HepG2 (cell line): ENCODE results near the gene BIRC5. TPM values are rescaled to one million over a fixed set of nuclear protein-coding genes. Genes with fewer than 3 reads are reported as not detected.

Experiments used
- ATAC-seq: fragments of 200-7000 bp; cut with Tn5 transposase; 3 replicates; pipeline ENCODE4 v1.9.1; 2020; ENCODE audit warnings: mild to moderate bottlenecking, moderate library complexity
- BruUV-seq: library from RNA; stranded (reverse); fragments of 400-500 nt; replicated peaks from 2 replicates; lab custom pipeline; 2021; lab: Mats Ljungman, UMichigan
- CTCF ChIA-PET: fragments of 300-600 bp; formaldehyde crosslinking; extraction: SDS; loops from one replicate; lab custom pipeline; 2021; ENCODE audit warnings: low total read pairs, inconsistent platforms, low intra/inter-chr PET ratio; lab: Yijun Ruan, JAX
- POLR2A ChIA-PET: fragments of 350-600 bp; sonication (Branson Sonifier 250); formaldehyde crosslinking; loops from one replicate; lab custom pipeline; 2020; ENCODE audit warnings: antibody characterized with exemption, inconsistent platforms; lab: Yijun Ruan, JAX
- DNase-seq: peaks from one replicate; pipeline ENCODE4 v3.0.0-alpha.2; 2015; ENCODE audit warnings: low spot score
- FAIRE-seq: peaks from 3 replicates; lab custom pipeline; 2011; peaks lifted over from hg19 to GRCh38; lab: Jason Lieb, UNC
- H2AFZ ChIP-seq: one replicate; pipeline ENCODE4 v1.6.1; 2011; ENCODE audit warnings: low read length, inconsistent platforms
- H3K27ac ChIP-seq: fragments of 300-600 bp; 3 replicates; pipeline ENCODE4 v1.8.0; 2011; ENCODE audit warnings: mixed run types, mild to moderate bottlenecking, mixed read lengths, low read length, inconsistent platforms; ENCODE audit not compliant: insufficient read depth; ENCODE audit errors: extremely low read length
- H3K27me3 ChIP-seq, 2 experiments: fragments of 200-600 bp in 1 of 2; 2 replicates in 1 of 2; 3 replicates in 1 of 2; pipeline versions ENCODE4 v1.6.0 to v1.8.0; 2011; ENCODE audit warnings: low read length in 2 of 2, mild to moderate bottlenecking in 2 of 2, moderate library complexity in 2 of 2, inconsistent platforms in 1 of 2; ENCODE audit not compliant: insufficient read depth in 2 of 2, control insufficient read depth in 1 of 2
- H3K36me3 ChIP-seq, 2 experiments: fragments of 200-600 bp in 1 of 2; replicated peaks in 1 of 2; 2 replicates in 1 of 2; 3 replicates in 1 of 2; pipeline versions ENCODE4 v1.5.1 to v1.8.0; 2011; ENCODE audit warnings: low read length in 2 of 2, inconsistent platforms in 1 of 2; ENCODE audit not compliant: insufficient read depth in 2 of 2, control insufficient read depth in 1 of 2
- H3K4me1 ChIP-seq: 2 replicates; pipeline ENCODE4 v1.5.1; 2012; ENCODE audit warnings: low read length, inconsistent platforms; ENCODE audit not compliant: insufficient read depth
- H3K4me2 ChIP-seq: 2 replicates; pipeline ENCODE4 v1.6.0; 2011; ENCODE audit warnings: low read depth, low read length, inconsistent platforms
- H3K4me3 ChIP-seq, 3 experiments: fragments of 200-600 bp in 1 of 3; sonication (generic), shearing (Covaris generic) in 1 of 3; replicated peaks in 1 of 3; 2 replicates each; pipeline ENCODE4 v1.5.1; 2011 to 2016; ENCODE audit warnings: low read length in 3 of 3, inconsistent platforms in 2 of 3, low read depth in 2 of 3, mild to moderate bottlenecking in 2 of 3, control low read depth in 1 of 3, mixed read lengths in 1 of 3; ENCODE audit not compliant: insufficient read depth in 1 of 3
- H3K79me2 ChIP-seq: one replicate; pipeline ENCODE4 v1.6.1; 2011; ENCODE audit warnings: low read length, inconsistent platforms; ENCODE audit not compliant: insufficient read depth
- H3K9ac ChIP-seq: 2 replicates; pipeline ENCODE4 v1.6.0; 2011; ENCODE audit warnings: mild to moderate bottlenecking, low read depth, low read length, inconsistent platforms; ENCODE audit not compliant: insufficient read depth
- H3K9me3 ChIP-seq: 2 replicates; pipeline ENCODE4 v1.5.1; 2012; ENCODE audit warnings: mild to moderate bottlenecking, low read length
- H4K20me1 ChIP-seq: 2 replicates; pipeline ENCODE4 v1.6.0; 2011; ENCODE audit warnings: inconsistent platforms, mild to moderate bottlenecking, low read length, moderate library complexity; ENCODE audit not compliant: insufficient read depth
- ATM ChIP-seq: fragments of 450-650 bp; IDR thresholded peaks from 2 replicates; pipeline ENCODE4 v1.7.1; 2017; ENCODE audit warnings: mild to moderate bottlenecking, borderline replicate concordance
- HCFC1 ChIP-seq: fragments of 150-350 bp; IDR thresholded peaks from 2 replicates; pipeline ENCODE4 v1.6.1; 2014; ENCODE audit warnings: low read depth, low read length
- HNRNPL ChIP-seq: fragments of 200-400 bp; formaldehyde crosslinking; IDR thresholded peaks from 2 replicates; pipeline ENCODE4 v1.6.1; 2017; ENCODE audit warnings: mild to moderate bottlenecking, low read depth, low read length
- KAT8 ChIP-seq: IDR thresholded peaks from 2 replicates; pipeline ENCODE4 v1.6.1; 2016; ENCODE audit warnings: missing genetic modification reagents, missing compliant biosample characterization
- MTF2 ChIP-seq: sonication (generic); formaldehyde crosslinking; IDR thresholded peaks from 2 replicates; pipeline ENCODE4 v1.5.0; 2020; ENCODE audit warnings: missing genetic modification reagents, borderline replicate concordance
- RBM22 ChIP-seq: fragments of 200-400 bp; formaldehyde crosslinking; optimal IDR thresholded peaks from 2 replicates; pipeline ENCODE3; 2017; ENCODE audit warnings: mild to moderate bottlenecking, low read length, moderate library complexity
- ZBTB8A ChIP-seq: sonication (generic); formaldehyde crosslinking; IDR thresholded peaks from 2 replicates; pipeline ENCODE4 v1.4.0; 2020; ENCODE audit warnings: mild to moderate bottlenecking, low read depth, missing genetic modification reagents, borderline replicate concordance
- ZFY ChIP-seq: sonication (generic); formaldehyde crosslinking; IDR thresholded peaks from 2 replicates; pipeline ENCODE4 v1.4.0; 2020; ENCODE audit warnings: missing genetic modification reagents
- ZNF160 ChIP-seq: sonication (generic); formaldehyde crosslinking; IDR thresholded peaks from 2 replicates; pipeline ENCODE4 v1.8.0; 2022; ENCODE audit warnings: mild to moderate bottlenecking, inconsistent platforms, missing genetic modification reagents
- ZNF232 ChIP-seq: sonication (generic); formaldehyde crosslinking; IDR thresholded peaks from 2 replicates; pipeline ENCODE4 v1.4.0; 2020; ENCODE audit warnings: missing genetic modification reagents, borderline replicate concordance
- ZNF383 ChIP-seq: sonication (generic); formaldehyde crosslinking; IDR thresholded peaks from 2 replicates; pipeline ENCODE4 v1.4.0; 2020; ENCODE audit warnings: missing genetic modification reagents, mild to moderate bottlenecking, borderline replicate concordance
- ZNF678 ChIP-seq: sonication (generic); formaldehyde crosslinking; IDR thresholded peaks from 2 replicates; pipeline ENCODE4 v1.4.0; 2020; ENCODE audit warnings: mild to moderate bottlenecking, missing genetic modification reagents
- ZNF790 ChIP-seq: sonication (generic); formaldehyde crosslinking; IDR thresholded peaks from 2 replicates; pipeline ENCODE4 v1.8.0; 2022; ENCODE audit warnings: missing genetic modification reagents, mild to moderate bottlenecking, borderline replicate concordance
- ZSCAN22 ChIP-seq: sonication (generic); formaldehyde crosslinking; IDR thresholded peaks from 2 replicates; pipeline ENCODE4 v1.4.0; 2020; ENCODE audit warnings: mild to moderate bottlenecking, missing genetic modification reagents
- WGBS: methylation state at CpG from one replicate; pipeline ENCODE4 v1.1.6; 2017; ENCODE audit warnings: low lambda C conversion rate; 5-methylcytosine and 5-hydroxymethylcytosine counted together
- in situ Hi-C: cut with HindIII; loops from 2 replicates; pipeline ENCODE4 v1.10.0; 2017; ENCODE audit warnings: low pct_unique_long_range_greater_than_20kb; ENCODE audit not compliant: extremely low pct_ligation_motif_present
- intact Hi-C: fragments of 100-400 bp; cut with micrococcal nuclease; formaldehyde crosslinking; loops from one replicate; pipeline ENCODE4 v1.10.0; 2022; ENCODE audit not compliant: unreplicated experiment
- polyA plus RNA-seq, 8 experiments: library from polyadenylated mRNA; depleted of rRNA in 3 of 8; stranded (reverse) in 7 of 8; unstranded in 1 of 8; fragments of >200 nt; fragmentation: Illumina TruSeq in 4 of 8; extraction: Trizol in 4 of 8; gene quantifications; 2 replicates each; pipeline versions ENCODE4 v1.2.1 to v1.2.3, GENCODE V29; 2011 to 2016; ENCODE audit warnings: low read depth in 4 of 8, missing spikeins in 1 of 8, mixed read lengths in 1 of 8; ENCODE audit not compliant: insufficient read depth in 1 of 8
- total RNA-seq, 5 experiments: library from RNA; depleted of rRNA; stranded (reverse); fragments of >200 nt; fragmentation: Illumina TruSeq; extraction: Trizol; gene quantifications; 2 replicates each; pipeline ENCODE4 v1.2.3, GENCODE V29; 2016; ENCODE audit warnings: low read depth in 1 of 5
- TF ChIP-seq, protein P1 (sequence below): sonication (generic); formaldehyde crosslinking; IDR thresholded peaks from 2 replicates; pipeline ENCODE4 v1.8.0; 2022; ENCODE audit warnings: mild to moderate bottlenecking, missing genetic modification reagents, moderate library complexity
- TF ChIP-seq, protein P2 (sequence below): sonication (generic); formaldehyde crosslinking; conservative IDR thresholded peaks from 2 replicates; pipeline ENCODE4 v1.5.0; 2020; ENCODE audit warnings: missing genetic modification reagents
- TF ChIP-seq, protein P3 (sequence below): sonication (generic); formaldehyde crosslinking; IDR thresholded peaks from 2 replicates; pipeline ENCODE4 v1.4.0; 2020; ENCODE audit warnings: mild to moderate bottlenecking, missing genetic modification reagents, borderline replicate concordance

BIRC5 gene
- total and polyA plus RNA-seq, 2 of the 13 experiments (the other 11 are each of a cell fraction or from before 2014, with no cell fraction given): 30.3 to 135 TPM

GRCh38 chr17:78174346-78174869, 39.6 kb upstream of the BIRC5 start:
- Histone ChIP-seq H3K27ac (no peak overlapping the region), H2AFZ (no peak overlapping the region), H3K79me2 (peaks cover 6% of the 10 kb centered on the region), H3K9me3 (no peaks in the 10 kb centered on the region), H3K36me3 (peaks cover 19 to 55% of the 10 kb centered on the region in 2 experiments), H3K4me1 (peaks cover 35% of the 10 kb centered on the region), H3K4me2 (no peak overlapping the region), H4K20me1 (peaks cover 5% of the 10 kb centered on the region; the same call in 1 of the 2 replicates), H3K9ac (no peak overlapping the region), H3K27me3 (no peaks in the 10 kb centered on the region), H3K4me3 (no peak overlapping the region)
- POLR2A ChIA-PET: interaction anchor here (1.4 kb wide), 1 partner anchor 14 kb away, joined by 3 read pairs; no protein-coding TSS in a partner anchor
- ATAC-seq: no peak
- no peak for DNase-seq
- in situ Hi-C loops (no loop called here), intact Hi-C loops (no loop called here)
- CTCF ChIA-PET: no interaction called here
- no TSS peak for BruUV-seq
- WGBS: 95% methylated on average over 4 of the region's 15 CpGs
- no peak for FAIRE-seq
- TF ChIP-seq ZNF790 (CRISPR knock-in tag) (no peak), KAT8 (CRISPR knock-in tag) (no peak), ZNF160 (CRISPR knock-in tag) (0 out of 2 replicates have a peak, but pooled peaks have one; percentile 38), ZFY (peak; percentile 21; the same call in 1 of the 2 replicates), HCFC1 (no peak), RBM22 (peak; percentile 75), HNRNPL (0 out of 2 replicates have a peak, but pooled peaks have one; percentile 41), ZNF678 (CRISPR knock-in tag) (no peak), ZBTB8A (CRISPR knock-in tag) (no peak), MTF2 (no peak), ZSCAN22 (CRISPR knock-in tag) (no peak), ATM (no peak), ZNF383 (CRISPR knock-in tag) (no peak), ZNF232 (CRISPR knock-in tag) (no peak)
- TF ChIP-seq, protein P1, sequence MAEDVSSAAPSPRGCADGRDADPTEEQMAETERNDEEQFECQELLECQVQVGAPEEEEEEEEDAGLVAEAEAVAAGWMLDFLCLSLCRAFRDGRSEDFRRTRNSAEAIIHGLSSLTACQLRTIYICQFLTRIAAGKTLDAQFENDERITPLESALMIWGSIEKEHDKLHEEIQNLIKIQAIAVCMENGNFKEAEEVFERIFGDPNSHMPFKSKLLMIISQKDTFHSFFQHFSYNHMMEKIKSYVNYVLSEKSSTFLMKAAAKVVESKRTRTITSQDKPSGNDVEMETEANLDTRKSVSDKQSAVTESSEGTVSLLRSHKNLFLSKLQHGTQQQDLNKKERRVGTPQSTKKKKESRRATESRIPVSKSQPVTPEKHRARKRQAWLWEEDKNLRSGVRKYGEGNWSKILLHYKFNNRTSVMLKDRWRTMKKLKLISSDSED (CRISPR knock-in tag): no peak
- TF ChIP-seq, protein P2, sequence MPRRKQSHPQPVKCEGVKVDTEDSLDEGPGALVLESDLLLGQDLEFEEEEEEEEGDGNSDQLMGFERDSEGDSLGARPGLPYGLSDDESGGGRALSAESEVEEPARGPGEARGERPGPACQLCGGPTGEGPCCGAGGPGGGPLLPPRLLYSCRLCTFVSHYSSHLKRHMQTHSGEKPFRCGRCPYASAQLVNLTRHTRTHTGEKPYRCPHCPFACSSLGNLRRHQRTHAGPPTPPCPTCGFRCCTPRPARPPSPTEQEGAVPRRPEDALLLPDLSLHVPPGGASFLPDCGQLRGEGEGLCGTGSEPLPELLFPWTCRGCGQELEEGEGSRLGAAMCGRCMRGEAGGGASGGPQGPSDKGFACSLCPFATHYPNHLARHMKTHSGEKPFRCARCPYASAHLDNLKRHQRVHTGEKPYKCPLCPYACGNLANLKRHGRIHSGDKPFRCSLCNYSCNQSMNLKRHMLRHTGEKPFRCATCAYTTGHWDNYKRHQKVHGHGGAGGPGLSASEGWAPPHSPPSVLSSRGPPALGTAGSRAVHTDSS: no peak
- TF ChIP-seq, protein P3, sequence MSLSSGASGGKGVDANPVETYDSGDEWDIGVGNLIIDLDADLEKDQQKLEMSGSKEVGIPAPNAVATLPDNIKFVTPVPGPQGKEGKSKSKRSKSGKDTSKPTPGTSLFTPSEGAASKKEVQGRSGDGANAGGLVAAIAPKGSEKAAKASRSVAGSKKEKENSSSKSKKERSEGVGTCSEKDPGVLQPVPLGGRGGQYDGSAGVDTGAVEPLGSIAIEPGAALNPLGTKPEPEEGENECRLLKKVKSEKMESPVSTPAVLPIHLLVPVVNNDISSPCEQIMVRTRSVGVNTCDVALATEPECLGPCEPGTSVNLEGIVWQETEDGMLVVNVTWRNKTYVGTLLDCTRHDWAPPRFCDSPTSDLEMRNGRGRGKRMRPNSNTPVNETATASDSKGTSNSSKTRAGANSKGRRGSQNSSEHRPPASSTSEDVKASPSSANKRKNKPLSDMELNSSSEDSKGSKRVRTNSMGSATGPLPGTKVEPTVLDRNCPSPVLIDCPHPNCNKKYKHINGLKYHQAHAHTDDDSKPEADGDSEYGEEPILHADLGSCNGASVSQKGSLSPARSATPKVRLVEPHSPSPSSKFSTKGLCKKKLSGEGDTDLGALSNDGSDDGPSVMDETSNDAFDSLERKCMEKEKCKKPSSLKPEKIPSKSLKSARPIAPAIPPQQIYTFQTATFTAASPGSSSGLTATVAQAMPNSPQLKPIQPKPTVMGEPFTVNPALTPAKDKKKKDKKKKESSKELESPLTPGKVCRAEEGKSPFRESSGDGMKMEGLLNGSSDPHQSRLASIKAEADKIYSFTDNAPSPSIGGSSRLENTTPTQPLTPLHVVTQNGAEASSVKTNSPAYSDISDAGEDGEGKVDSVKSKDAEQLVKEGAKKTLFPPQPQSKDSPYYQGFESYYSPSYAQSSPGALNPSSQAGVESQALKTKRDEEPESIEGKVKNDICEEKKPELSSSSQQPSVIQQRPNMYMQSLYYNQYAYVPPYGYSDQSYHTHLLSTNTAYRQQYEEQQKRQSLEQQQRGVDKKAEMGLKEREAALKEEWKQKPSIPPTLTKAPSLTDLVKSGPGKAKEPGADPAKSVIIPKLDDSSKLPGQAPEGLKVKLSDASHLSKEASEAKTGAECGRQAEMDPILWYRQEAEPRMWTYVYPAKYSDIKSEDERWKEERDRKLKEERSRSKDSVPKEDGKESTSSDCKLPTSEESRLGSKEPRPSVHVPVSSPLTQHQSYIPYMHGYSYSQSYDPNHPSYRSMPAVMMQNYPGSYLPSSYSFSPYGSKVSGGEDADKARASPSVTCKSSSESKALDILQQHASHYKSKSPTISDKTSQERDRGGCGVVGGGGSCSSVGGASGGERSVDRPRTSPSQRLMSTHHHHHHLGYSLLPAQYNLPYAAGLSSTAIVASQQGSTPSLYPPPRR (CRISPR knock-in tag): no peak
